Measurements from ENCODE around the gene ADORA2A. TPM values are rescaled to one million over a fixed set of nuclear protein-coding genes. Genes with fewer than 3 reads are reported as not detected.

Gene ADORA2A
- total RNA-seq, 1 experiment from 2014 or later: 3.6 TPM

DNA sequence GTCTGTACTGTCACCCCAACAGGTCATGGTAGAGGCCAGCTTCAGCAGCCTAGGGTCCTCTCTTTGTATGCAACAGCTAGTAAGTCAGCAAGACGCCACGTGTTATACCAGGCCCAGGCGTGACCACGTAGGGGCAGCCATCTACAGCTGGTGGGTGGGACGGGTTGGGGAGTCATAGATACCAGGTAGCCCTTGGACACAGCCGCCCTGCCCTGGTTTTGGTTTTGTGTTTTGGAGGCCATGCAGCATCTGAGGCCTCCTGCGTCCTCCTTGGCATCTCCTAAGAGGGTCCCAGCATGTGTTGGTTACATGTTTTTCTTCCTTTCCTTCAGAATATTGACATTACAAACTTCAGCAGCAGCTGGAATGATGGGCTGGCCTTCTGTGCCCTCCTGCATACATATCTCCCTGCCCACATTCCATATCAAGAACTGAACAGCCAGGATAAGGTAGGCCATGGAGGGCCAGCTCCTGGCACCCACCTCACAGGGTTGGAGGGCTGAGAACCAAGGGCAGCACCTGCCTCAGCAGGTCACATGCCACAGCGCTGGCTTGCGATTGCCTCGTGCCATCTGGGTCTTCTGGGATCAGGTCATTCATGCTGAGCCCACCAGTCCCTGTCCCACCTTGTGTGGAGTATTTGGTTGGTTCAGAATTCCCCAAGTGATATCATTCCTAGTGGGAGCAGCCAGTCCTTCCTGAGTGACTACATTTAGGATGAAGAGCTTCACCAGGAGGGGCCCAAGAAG, 16.0 kb upstream of the ADORA2A start:
- Histone ChIP-seq H3K9me3 (ENCODE audit: control insufficient read depth in 1 of 2, insufficient read depth in 1 of 2, low read depth in 1 of 2, low read length in 2 of 2) (no peaks in the 10 kb centered on the region), H3K27ac (ENCODE audit: low read depth, low read length) (no peak overlapping the region), H3K4me1 (ENCODE audit: control insufficient read depth in 1 of 2, insufficient read depth in 2 of 2, low read length in 2 of 2) (peaks cover 0 to 8% of the 10 kb centered on the region in 2 experiments; a peak in 1 of 4 replicates), H3K27me3 (ENCODE audit: insufficient read depth, low read length) (no peaks in the 10 kb centered on the region), H3K4me3 (replicated peaks in 1 of 2; ENCODE audit: low read depth in 1 of 2, low read length in 2 of 2) (no peak overlapping the region), H3K9ac (ENCODE audit: low read length) (no peak overlapping the region), H3K9me2 (ENCODE audit: insufficient read depth) (no peaks in the 10 kb centered on the region), H3K4me2 (ENCODE audit: low read length) (no peak overlapping the region), H4K20me1 (ENCODE audit: insufficient read depth) (no peaks in the 10 kb centered on the region), H3K79me2 (ENCODE audit: insufficient read depth, low read length) (no peaks in the 10 kb centered on the region; the same call in 1 of the 2 replicates), H3K36me3 (ENCODE audit: control insufficient read depth in 1 of 2, insufficient read depth in 2 of 2, low read length in 2 of 2) (peaks cover 5 to 12% of the 10 kb centered on the region in 2 experiments; a peak in 3 of 4 replicates), H2AFZ (ENCODE audit: low read depth, low read length, poor library complexity, severe bottlenecking) (no peak overlapping the region)
- TF ChIP-seq EZH2phosphoT487 (IDR thresholded peaks at IDR 0.05; ENCODE audit: borderline replicate concordance) (no peak), SIN3A (IDR thresholded peaks at IDR 0.05; ENCODE audit: low read depth) (no peak), POLR2A (IDR thresholded peaks at IDR 0.05; ENCODE audit: borderline replicate concordance, extremely low read depth, insufficient read depth, insufficient read length) (no peak), ZBTB33 (IDR thresholded peaks at IDR 0.05; ENCODE audit: extremely low read depth, insufficient replicate concordance, low read length) (no peak), ZNF274 (IDR thresholded peaks at IDR 0.05; ENCODE audit: low read depth, low read length) (no peak), SRF (IDR thresholded peaks at IDR 0.05; ENCODE audit: low read depth) (no peak), JUND (IDR thresholded peaks at IDR 0.05) (no peak), TCF7L2 (IDR thresholded peaks at IDR 0.05; ENCODE audit: borderline replicate concordance, extremely low read depth, insufficient read depth, insufficient read length) (no peak), SP1 (IDR thresholded peaks at IDR 0.05; ENCODE audit: low read depth) (no peak), EZH2 (IDR thresholded peaks at IDR 0.05) (no peak), ELF1 (IDR thresholded peaks at IDR 0.05; ENCODE audit: borderline replicate concordance, low read depth) (no peak), CBX3 (IDR thresholded peaks at IDR 0.05; ENCODE audit: low read depth) (no peak), RAD21 (IDR thresholded peaks at IDR 0.05; ENCODE audit: low read depth) (no peak), FOSL1 (IDR thresholded peaks at IDR 0.05; ENCODE audit: low read depth) (no peak), CEBPB (IDR thresholded peaks at IDR 0.05; ENCODE audit: low read depth) (no peak), CTCF (IDR thresholded peaks at IDR 0.05 in 2 of 3, conservative IDR thresholded peaks at IDR 0.05 in 1 of 3; ENCODE audit: borderline replicate concordance in 1 of 3, insufficient read depth in 1 of 3, low read depth in 2 of 3, low read length in 2 of 3) (no peak), ZFX (IDR thresholded peaks at IDR 0.05) (no peak)
- TF ChIP-seq, protein P1, sequence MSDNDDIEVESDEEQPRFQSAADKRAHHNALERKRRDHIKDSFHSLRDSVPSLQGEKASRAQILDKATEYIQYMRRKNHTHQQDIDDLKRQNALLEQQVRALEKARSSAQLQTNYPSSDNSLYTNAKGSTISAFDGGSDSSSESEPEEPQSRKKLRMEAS (IDR thresholded peaks at IDR 0.05): no peak
- TF ChIP-seq, protein P2, sequence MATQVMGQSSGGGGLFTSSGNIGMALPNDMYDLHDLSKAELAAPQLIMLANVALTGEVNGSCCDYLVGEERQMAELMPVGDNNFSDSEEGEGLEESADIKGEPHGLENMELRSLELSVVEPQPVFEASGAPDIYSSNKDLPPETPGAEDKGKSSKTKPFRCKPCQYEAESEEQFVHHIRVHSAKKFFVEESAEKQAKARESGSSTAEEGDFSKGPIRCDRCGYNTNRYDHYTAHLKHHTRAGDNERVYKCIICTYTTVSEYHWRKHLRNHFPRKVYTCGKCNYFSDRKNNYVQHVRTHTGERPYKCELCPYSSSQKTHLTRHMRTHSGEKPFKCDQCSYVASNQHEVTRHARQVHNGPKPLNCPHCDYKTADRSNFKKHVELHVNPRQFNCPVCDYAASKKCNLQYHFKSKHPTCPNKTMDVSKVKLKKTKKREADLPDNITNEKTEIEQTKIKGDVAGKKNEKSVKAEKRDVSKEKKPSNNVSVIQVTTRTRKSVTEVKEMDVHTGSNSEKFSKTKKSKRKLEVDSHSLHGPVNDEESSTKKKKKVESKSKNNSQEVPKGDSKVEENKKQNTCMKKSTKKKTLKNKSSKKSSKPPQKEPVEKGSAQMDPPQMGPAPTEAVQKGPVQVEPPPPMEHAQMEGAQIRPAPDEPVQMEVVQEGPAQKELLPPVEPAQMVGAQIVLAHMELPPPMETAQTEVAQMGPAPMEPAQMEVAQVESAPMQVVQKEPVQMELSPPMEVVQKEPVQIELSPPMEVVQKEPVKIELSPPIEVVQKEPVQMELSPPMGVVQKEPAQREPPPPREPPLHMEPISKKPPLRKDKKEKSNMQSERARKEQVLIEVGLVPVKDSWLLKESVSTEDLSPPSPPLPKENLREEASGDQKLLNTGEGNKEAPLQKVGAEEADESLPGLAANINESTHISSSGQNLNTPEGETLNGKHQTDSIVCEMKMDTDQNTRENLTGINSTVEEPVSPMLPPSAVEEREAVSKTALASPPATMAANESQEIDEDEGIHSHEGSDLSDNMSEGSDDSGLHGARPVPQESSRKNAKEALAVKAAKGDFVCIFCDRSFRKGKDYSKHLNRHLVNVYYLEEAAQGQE (IDR thresholded peaks at IDR 0.05; ENCODE audit: low read depth): no peak
- TF ChIP-seq, protein P3, sequence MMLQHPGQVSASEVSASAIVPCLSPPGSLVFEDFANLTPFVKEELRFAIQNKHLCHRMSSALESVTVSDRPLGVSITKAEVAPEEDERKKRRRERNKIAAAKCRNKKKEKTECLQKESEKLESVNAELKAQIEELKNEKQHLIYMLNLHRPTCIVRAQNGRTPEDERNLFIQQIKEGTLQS (IDR thresholded peaks at IDR 0.05): no peak
- CTCF ChIA-PET: no interaction called here
- no TSS peak for BruUV-seq (replicated peaks)
- no peak for DNase-seq (ENCODE audit: low read depth, low spot score)
- RAD21 ChIA-PET (ENCODE audit: low non-redundant PET in 1 of 2, low total read pairs in 2 of 2, uncharacterized antibody in 2 of 2, unreplicated experiment in 2 of 2): no interaction called here
- intact Hi-C loops (cut with micrococcal nuclease): no loop called here
- POLR2A ChIA-PET: no interaction called here
- no peak for ATAC-seq
